ENCODE measurements around the gene RUFY3. TPM values are rescaled to one million over a fixed set of nuclear protein-coding genes. Genes with fewer than 3 reads are reported as not detected.

RUFY3 gene
- total and polyA plus RNA-seq, 9 of the 15 experiments (the other 6 are each of a cell fraction or from before 2014, with no cell fraction given): 4.2 to 31.1 (median 21.5) TPM

DNA sequence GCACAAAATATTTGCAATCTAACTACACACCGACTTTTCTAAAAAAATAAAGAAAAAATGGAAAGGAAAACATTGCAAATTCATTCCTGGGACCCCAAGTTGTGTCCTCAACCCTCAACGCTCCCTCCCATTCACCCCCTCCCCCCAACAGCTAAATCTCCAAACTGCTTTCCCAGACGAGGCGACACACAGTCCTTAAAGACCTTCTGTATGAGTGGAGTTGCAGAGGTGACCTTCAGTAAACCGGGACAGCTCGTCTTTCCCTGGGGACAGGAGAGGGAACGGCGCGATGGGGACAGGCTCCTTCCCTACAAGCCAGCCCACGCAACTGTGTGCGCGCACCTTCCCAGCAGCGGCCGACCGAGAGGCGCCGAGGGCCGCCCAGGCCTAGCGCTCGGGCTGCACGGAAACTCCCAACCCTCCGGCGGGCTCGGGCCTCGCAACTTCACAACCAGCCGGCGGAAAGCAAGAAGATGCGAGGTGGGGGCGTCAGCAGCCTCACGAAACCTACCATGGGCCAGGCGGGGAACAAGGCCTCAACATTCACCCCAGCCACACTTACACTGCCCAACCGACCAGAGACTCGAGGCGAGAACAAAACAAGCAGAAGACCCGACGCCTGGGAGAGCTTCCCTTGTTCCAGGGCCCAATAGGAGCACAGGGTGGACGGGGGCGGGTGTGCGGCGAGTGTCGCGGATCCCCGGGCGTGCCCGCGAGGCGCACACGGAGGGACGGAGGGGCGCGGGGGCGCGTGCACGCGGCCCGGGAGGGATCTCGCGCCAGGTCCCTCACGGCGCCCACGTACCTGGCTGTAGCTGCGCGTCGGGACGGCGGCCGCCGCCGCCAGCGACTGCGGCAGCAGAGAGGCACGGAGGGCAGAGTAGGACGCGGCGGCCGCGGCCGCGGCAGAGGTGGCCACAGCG is 117.2 kb downstream of the RUFY3 start (continued):
- no peak for TF ChIP-seq CAMTA2 (CRISPR knock-in tag; conservative IDR thresholded peaks at IDR 0.05)
- TF ChIP-seq KAT8 (IDR thresholded peaks at IDR 0.05; ENCODE audit: low read depth): no peak
- no peak for TF ChIP-seq RFX7 (CRISPR knock-in tag; IDR thresholded peaks at IDR 0.05)
- TF ChIP-seq ZNF282 (CRISPR knock-in tag; IDR thresholded peaks at IDR 0.05): 0 out of 2 replicates have a peak, but pooled peaks have one; percentile 12
- TF ChIP-seq SETDB1 (IDR thresholded peaks at IDR 0.05; ENCODE audit: low read length): no peak
- TF ChIP-seq ZBTB49 (CRISPR knock-in tag; IDR thresholded peaks at IDR 0.05; ENCODE audit: borderline replicate concordance): no peak
- TF ChIP-seq TARDBP (IDR thresholded peaks at IDR 0.05): no peak
- TF ChIP-seq SIN3B (IDR thresholded peaks at IDR 0.05; ENCODE audit: low read depth): no peak
- TF ChIP-seq GABPB2 (CRISPR knock-in tag; conservative IDR thresholded peaks at IDR 0.05): no peak
- TF ChIP-seq TEAD1 (CRISPR knock-in tag; IDR thresholded peaks at IDR 0.05): peak in 1 of 2 experiments; percentile 62; a peak in 1 of 4 replicates
- no peak for TF ChIP-seq ZNF274 (IDR thresholded peaks at IDR 0.05; ENCODE audit: borderline replicate concordance, low read depth, low read length)
- no peak for TF ChIP-seq ZNF780A (CRISPR knock-in tag; IDR thresholded peaks at IDR 0.05)
- TF ChIP-seq ZKSCAN1 (IDR thresholded peaks at IDR 0.05; ENCODE audit: low read depth, low read length): no peak
- no peak for TF ChIP-seq MYC (IDR thresholded peaks at IDR 0.05; ENCODE audit: low read depth, low read length)
- no peak for TF ChIP-seq MYC (CRISPR knock-in tag; IDR thresholded peaks at IDR 0.05; ENCODE audit: borderline replicate concordance, low read depth)
- TF ChIP-seq, protein P1, sequence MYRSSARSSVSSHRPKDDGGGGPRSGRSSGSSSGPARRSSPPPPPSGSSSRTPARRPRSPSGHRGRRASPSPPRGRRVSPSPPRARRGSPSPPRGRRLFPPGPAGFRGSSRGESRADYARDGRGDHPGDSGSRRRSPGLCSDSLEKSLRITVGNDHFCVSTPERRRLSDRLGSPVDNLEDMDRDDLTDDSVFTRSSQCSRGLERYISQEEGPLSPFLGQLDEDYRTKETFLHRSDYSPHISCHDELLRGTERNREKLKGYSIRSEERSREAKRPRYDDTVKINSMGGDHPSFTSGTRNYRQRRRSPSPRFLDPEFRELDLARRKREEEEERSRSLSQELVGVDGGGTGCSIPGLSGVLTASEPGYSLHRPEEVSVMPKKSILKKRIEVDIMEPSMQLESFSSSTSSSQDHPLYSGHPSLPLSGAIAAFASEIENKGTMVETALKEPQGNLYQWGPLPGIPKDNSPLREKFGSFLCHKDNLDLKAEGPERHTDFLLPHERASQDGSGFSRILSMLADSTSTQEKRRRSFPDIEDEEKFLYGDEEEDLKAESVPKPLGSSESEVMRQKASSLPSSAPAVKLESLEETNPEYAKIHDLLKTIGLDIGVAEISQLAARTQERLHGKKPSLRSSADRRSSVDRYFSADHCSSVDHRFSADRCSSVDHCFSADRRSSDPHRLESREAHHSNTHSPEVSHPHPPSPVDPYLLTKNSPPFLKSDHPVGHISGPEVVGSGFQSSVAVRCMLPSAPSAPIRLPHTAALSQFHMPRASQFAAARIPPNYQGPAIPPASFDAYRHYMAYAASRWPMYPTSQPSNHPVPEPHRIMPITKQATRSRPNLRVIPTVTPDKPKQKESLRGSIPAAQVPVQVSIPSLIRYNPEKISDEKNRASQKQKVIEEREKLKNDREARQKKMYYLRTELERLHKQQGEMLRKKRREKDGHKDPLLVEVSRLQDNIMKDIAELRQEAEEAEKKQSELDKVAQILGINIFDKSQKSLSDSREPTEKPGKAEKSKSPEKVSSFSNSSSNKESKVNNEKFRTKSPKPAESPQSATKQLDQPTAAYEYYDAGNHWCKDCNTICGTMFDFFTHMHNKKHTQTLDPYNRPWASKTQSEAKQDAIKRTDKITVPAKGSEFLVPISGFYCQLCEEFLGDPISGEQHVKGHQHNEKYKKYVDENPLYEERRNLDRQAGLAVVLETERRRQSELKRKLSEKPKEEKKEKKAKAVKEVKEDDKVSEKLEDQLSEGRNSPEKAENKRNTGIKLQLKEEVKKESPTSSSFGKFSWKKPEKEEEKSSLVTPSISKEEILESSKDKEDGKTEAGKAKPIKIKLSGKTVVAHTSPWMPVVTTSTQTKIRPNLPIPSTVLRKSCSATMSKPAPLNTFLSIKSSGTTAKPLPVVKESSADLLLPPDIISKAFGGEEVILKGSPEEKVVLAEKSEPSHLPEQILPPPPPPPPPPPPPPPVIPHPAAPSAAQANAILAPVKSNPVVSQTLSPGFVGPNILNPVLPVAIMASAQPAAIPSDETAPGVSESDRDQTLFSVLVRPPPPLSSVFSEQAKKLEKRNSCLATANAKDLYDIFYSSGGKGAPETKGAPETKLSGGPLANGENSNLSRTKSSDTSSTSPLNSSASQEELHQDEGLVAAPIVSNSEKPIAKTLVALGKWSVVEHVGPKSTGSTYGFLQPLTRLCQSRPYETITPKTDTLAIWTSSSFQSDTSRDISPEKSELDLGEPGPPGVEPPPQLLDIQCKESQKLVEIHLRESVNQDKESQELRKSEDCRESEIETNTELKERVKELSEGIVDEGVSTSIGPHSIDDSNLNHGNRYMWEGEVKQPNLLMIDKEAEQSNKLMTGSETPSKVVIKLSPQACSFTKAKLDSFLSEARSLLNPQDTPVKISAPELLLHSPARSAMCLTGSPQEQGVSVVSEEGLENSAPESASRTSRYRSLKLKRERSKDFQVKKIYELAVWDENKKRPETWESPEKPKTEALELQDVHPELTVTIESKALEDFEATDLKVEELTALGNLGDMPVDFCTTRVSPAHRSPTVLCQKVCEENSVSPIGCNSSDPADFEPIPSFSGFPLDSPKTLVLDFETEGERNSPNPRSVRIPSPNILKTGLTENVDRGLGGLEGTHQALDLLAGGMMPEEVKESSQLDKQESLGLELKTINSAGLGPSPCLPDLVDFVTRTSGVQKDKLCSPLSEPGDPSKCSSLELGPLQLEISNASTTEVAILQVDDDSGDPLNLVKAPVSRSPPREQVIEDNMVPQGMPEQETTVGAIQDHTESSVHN (IDR thresholded peaks at IDR 0.05; ENCODE audit: borderline replicate concordance in 1 of 2, low read depth in 1 of 2): no peak
- TF ChIP-seq NR2C2 (CRISPR knock-in tag; IDR thresholded peaks at IDR 0.05): 0 out of 2 replicates have a peak, but pooled peaks have one; percentile 11
- TF ChIP-seq NR2C2 (tag; IDR thresholded peaks at IDR 0.05): no peak

Data from K562 (cell line).